T-helper 1 cell treated with Interleukin-12 subunit alpha and Interleukin-12 subunit beta and Interleukin-4 antibody, amounts not matched to agents 30 μg/mL and 1 μg/mL, for 36 hours (primary cell): ENCODE measurements around the gene PLB1.

Experiments used
- H3K27ac Mint-ChIP-seq: one replicate; pipeline ENCODE4 v1.8.0; 2021; ENCODE audit warnings: mild to moderate bottlenecking, mixed read lengths
- H3K27me3 Mint-ChIP-seq: one replicate; pipeline ENCODE4 v1.8.0; 2021; ENCODE audit warnings: low read depth, mixed read lengths
- H3K36me3 Mint-ChIP-seq: one replicate; pipeline ENCODE4 v1.8.0; 2021; ENCODE audit warnings: low read depth, mixed read lengths
- H3K4me1 Mint-ChIP-seq: one replicate; pipeline ENCODE4 v1.8.0; 2021; ENCODE audit warnings: low read depth, mixed read lengths
- H3K4me3 Mint-ChIP-seq: one replicate; pipeline ENCODE4 v1.8.0; 2021; ENCODE audit warnings: mild to moderate bottlenecking, moderate library complexity, mixed read lengths
- H3K9me3 Mint-ChIP-seq: one replicate; pipeline ENCODE4 v1.8.0; 2021; ENCODE audit warnings: mixed read lengths

Gene PLB1

GRCh38 chr2:28649481-28650265 lies 153.8 kb downstream of the PLB1 start:
- peaks cover 10% of the 10 kb centered on the region for H3K4me1 Mint-ChIP-seq
- no peak overlapping the region for H3K27ac Mint-ChIP-seq
- no peaks in the 10 kb centered on the region for H3K27me3 Mint-ChIP-seq
- H3K9me3 Mint-ChIP-seq: no peaks in the 10 kb centered on the region
- no peak overlapping the region for H3K4me3 Mint-ChIP-seq
- H3K36me3 Mint-ChIP-seq: no peaks in the 10 kb centered on the region

GRCh38 chr2:28650266-28650584 lies 154.4 kb downstream of the PLB1 start:
- Mint-ChIP-seq H3K9me3 (no peaks in the 10 kb centered on the region), H3K27me3 (no peaks in the 10 kb centered on the region), H3K36me3 (no peaks in the 10 kb centered on the region), H3K4me1 (peaks cover 12% of the 10 kb centered on the region), H3K27ac (no peak overlapping the region), H3K4me3 (no peak overlapping the region)

GRCh38 chr2:28652217-28652616 lies 156.4 kb downstream of the PLB1 start:
- H3K4me3 Mint-ChIP-seq: no peak overlapping the region
- H3K27ac Mint-ChIP-seq: no peak overlapping the region
- no peaks in the 10 kb centered on the region for H3K27me3 Mint-ChIP-seq
- H3K9me3 Mint-ChIP-seq: no peaks in the 10 kb centered on the region
- H3K36me3 Mint-ChIP-seq: no peaks in the 10 kb centered on the region
- H3K4me1 Mint-ChIP-seq: peaks cover 19% of the 10 kb centered on the region

GRCh38 chr2:28653892-28654662 lies 158.2 kb downstream of the PLB1 start:
- H3K4me1 Mint-ChIP-seq: peaks cover 23% of the 10 kb centered on the region
- H3K36me3 Mint-ChIP-seq: peaks cover 2% of the 10 kb centered on the region
- no peaks in the 10 kb centered on the region for H3K27me3 Mint-ChIP-seq
- no peak overlapping the region for H3K27ac Mint-ChIP-seq
- H3K9me3 Mint-ChIP-seq: no peaks in the 10 kb centered on the region
- no peak overlapping the region for H3K4me3 Mint-ChIP-seq

- Mint-ChIP-seq H3K4me1 (peaks cover 19% of the 10 kb centered on the region), H3K4me3 (no peak overlapping the region), H3K9me3 (no peaks in the 10 kb centered on the region), H3K27ac (no peak overlapping the region), H3K27me3 (no peaks in the 10 kb centered on the region), H3K36me3 (peaks cover 2% of the 10 kb centered on the region)
Observed at GRCh38 chr2:28654663-28655320, 158.9 kb downstream of the PLB1 start.

GRCh38 chr2:28656937-28657615 lies 161.2 kb downstream of the PLB1 start:
- H3K27me3 Mint-ChIP-seq: no peaks in the 10 kb centered on the region
- no peak overlapping the region for H3K27ac Mint-ChIP-seq
- H3K36me3 Mint-ChIP-seq: peaks cover 2% of the 10 kb centered on the region
- no peaks in the 10 kb centered on the region for H3K9me3 Mint-ChIP-seq
- no peak overlapping the region for H3K4me3 Mint-ChIP-seq
- H3K4me1 Mint-ChIP-seq: peaks cover 17% of the 10 kb centered on the region

- H3K4me1 Mint-ChIP-seq: peaks cover 17% of the 10 kb centered on the region
- H3K27me3 Mint-ChIP-seq: no peaks in the 10 kb centered on the region
- H3K9me3 Mint-ChIP-seq: no peaks in the 10 kb centered on the region
- H3K36me3 Mint-ChIP-seq: peaks cover 2% of the 10 kb centered on the region
- H3K4me3 Mint-ChIP-seq: no peak overlapping the region
- no peak overlapping the region for H3K27ac Mint-ChIP-seq
Observed at GRCh38 chr2:28658369-28658768, 162.5 kb downstream of the PLB1 start.

GRCh38 chr2:28659127-28659526 lies 163.3 kb downstream of the PLB1 start:
- Mint-ChIP-seq H3K27ac (no peak overlapping the region), H3K36me3 (peaks cover 2% of the 10 kb centered on the region)

GRCh38 chr2:28661589-28662001 lies 165.7 kb downstream of the PLB1 start:
- no peaks in the 10 kb centered on the region for H3K9me3 Mint-ChIP-seq
- H3K4me3 Mint-ChIP-seq: no peak overlapping the region
- peaks cover 2% of the 10 kb centered on the region for H3K36me3 Mint-ChIP-seq
- peaks cover 3% of the 10 kb centered on the region for H3K27me3 Mint-ChIP-seq
- peaks cover 5% of the 10 kb centered on the region for H3K4me1 Mint-ChIP-seq
- H3K27ac Mint-ChIP-seq: no peak overlapping the region

More at GRCh38 chr2:28659127-28659526, 163.3 kb downstream of the PLB1 start:
- Mint-ChIP-seq H3K27me3 (no peaks in the 10 kb centered on the region), H3K4me3 (no peak overlapping the region), H3K4me1 (peaks cover 17% of the 10 kb centered on the region), H3K9me3 (no peaks in the 10 kb centered on the region)

- Mint-ChIP-seq H3K27ac (no peak overlapping the region), H3K9me3 (no peaks in the 10 kb centered on the region), H3K27me3 (peaks cover 3% of the 10 kb centered on the region), H3K36me3 (peaks cover 2% of the 10 kb centered on the region), H3K4me3 (no peak overlapping the region), H3K4me1 (peaks cover 5% of the 10 kb centered on the region)
Observed at GRCh38 chr2:28662044-28662443, 166.2 kb downstream of the PLB1 start.

GRCh38 chr2:28662468-28663181 lies 166.8 kb downstream of the PLB1 start:
- peaks cover 3% of the 10 kb centered on the region for H3K27me3 Mint-ChIP-seq
- no peaks in the 10 kb centered on the region for H3K36me3 Mint-ChIP-seq
- no peaks in the 10 kb centered on the region for H3K9me3 Mint-ChIP-seq
- no peak overlapping the region for H3K27ac Mint-ChIP-seq
- no peak overlapping the region for H3K4me3 Mint-ChIP-seq
- H3K4me1 Mint-ChIP-seq: peaks cover under 1% of the 10 kb centered on the region

- Mint-ChIP-seq H3K9me3 (no peaks in the 10 kb centered on the region), H3K36me3 (no peaks in the 10 kb centered on the region), H3K4me3 (no peak overlapping the region), H3K4me1 (no peaks in the 10 kb centered on the region), H3K27me3 (peaks cover 3% of the 10 kb centered on the region), H3K27ac (no peak overlapping the region)
Observed at GRCh38 chr2:28663359-28663758, 167.5 kb downstream of the PLB1 start.

- Mint-ChIP-seq H3K4me3 (no peak overlapping the region), H3K4me1 (no peaks in the 10 kb centered on the region), H3K9me3 (no peaks in the 10 kb centered on the region), H3K36me3 (no peaks in the 10 kb centered on the region), H3K27me3 (peaks cover 3% of the 10 kb centered on the region), H3K27ac (no peak overlapping the region)
Observed at GRCh38 chr2:28664120-28664842, 168.4 kb downstream of the PLB1 start.
